ENCODE measurements around the gene NUTM2B.
"Not testable (repeated sequence)": the region's sequence is repeated elsewhere in the genome, so short reads cannot be mapped to it uniquely, and the experiment has no call there.

The NUTM2B gene

GRCh38 chr10:79702927-79703326, at the start of gene NUTM2B:
TSS of gene NUTM2B (plus strand) at chr10:79703227. CDS start at chr10:79703610, 383 bp downstream.
- not testable (repeated sequence) for FAIRE-seq; DNase-seq (ENCODE audit: insufficient read length, low spot score)

- not testable (repeated sequence) for FAIRE-seq; DNase-seq (ENCODE audit: insufficient read length, low spot score)
These were observed 39.7 kb upstream of the NUTM2B start for GRCh38 chr10:79663287-79663686.

DNA sequence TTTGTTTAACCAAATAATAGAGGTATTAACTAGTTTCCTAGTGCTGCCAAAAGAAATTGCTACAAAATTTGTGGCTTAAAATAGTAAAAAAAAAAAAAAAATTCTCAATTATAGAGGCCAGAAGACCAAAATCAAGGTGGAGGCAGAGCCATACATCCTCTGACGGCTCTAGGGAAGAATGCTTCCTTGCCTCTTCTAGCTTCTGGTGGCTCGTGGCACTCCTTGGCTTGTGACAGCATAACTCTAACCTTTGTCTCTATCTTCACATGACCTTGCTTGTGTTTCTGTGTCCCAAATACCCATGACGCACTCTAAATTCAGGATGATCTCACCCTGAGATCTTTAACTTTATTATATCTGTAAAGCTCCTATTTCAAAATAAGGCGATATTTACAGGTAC, 38.3 kb upstream of the NUTM2B start:
- not testable (repeated sequence) for DNase-seq (ENCODE audit: insufficient read length, low spot score); FAIRE-seq

- FAIRE-seq; DNase-seq (ENCODE audit: insufficient read length, low spot score): not testable (repeated sequence)
These were observed 33.7 kb upstream of the NUTM2B start for GRCh38 chr10:79669248-79669788.

DNA sequence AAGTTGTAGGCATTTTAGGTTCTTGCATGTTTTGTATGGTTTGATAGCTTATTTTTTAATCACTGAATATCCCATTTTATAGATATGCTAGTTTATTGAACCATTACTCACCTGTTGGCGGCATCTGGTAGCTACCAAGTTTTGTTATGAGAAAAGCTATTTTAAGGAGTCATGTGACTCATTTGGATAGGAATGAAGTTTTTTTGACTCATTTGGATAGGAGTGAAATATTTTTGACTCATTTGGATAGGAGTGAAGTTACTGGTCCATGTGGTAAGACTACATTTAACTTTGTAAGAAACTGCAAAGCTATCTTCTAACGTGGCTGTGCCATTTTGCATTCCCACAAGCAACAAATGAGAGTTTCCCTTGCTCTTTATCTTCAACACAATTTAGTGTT, 28.1 kb upstream of the NUTM2B start:
- FAIRE-seq; DNase-seq (ENCODE audit: insufficient read length, low spot score): not testable (repeated sequence)

DNA sequence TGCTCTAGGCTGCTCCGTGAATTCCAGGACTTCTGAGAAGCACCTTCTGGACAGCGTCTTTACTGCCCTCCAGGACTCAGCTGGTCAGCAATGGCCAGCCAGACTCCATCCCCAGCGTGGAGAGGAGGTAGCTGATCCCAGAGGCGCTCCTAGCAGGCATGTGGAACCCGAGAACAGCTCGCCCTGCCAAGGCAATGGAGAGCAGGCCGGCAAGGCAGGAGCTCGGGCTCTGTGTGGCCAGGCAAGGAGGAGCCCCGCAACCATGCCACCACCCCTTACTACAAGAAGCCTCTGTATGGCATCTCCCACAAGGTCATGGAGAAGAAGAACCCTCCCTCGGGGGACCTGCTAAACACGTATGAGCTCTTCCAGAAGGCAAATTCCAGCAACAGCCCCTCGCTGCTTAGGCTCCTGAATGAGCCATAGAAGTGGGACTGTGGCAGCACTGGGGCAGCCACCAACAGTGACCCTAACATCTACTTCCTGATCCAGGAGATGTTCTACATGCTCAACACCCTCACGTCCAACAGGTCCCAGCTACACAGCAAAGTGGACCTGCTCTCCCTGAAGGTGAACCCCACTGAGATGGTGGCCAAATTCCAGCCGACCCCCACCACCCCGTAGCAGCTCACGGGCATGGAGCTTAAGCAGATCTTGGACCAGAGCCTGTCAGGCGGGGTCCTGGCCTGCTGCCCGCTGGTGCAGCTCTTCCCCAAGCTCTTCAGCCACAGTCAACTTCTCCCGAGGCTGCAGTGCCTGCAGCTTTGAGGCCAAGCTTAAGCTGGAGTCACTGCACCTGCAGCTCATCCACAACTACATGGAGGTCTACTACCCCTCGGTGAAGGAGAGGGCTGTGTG, 19.8 kb upstream of the NUTM2B start:
- not testable (repeated sequence) for FAIRE-seq; DNase-seq (ENCODE audit: insufficient read length, low spot score)

- DNase-seq (ENCODE audit: insufficient read length, low spot score); FAIRE-seq: not testable (repeated sequence)
These were observed 18.9 kb upstream of the NUTM2B start for GRCh38 chr10:79683884-79684720.

GRCh38 chr10:79685044-79685685, 17.9 kb upstream of the NUTM2B start:
- DNase-seq (ENCODE audit: insufficient read length, low spot score), result not testable (repeated sequence)
- peak; percentile 28 for FAIRE-seq

- not testable (repeated sequence) for FAIRE-seq; DNase-seq (ENCODE audit: insufficient read length, low spot score)
These were observed 16.4 kb upstream of the NUTM2B start for GRCh38 chr10:79686595-79686994.

- not testable (repeated sequence) for DNase-seq (ENCODE audit: insufficient read length, low spot score)
These were observed 15.4 kb upstream of the NUTM2B start for GRCh38 chr10:79687406-79688150.

DNA sequence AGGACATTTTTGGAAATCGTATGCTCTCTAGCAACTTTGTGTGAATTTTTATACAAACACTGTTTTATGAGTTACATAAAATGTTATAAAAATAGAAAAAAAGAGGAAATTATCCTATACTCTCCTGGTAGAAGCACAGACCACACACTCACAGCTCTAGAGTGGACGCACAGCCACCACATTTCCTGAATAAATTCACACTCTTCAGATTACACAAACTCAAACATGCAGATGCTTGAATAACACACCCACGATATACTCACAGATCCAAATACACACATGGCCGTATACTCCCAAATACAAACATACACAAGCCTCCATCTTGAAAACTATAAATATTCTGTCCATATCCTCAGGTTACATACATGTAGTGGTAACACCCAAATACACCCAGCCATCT, 14.2 kb upstream of the NUTM2B start:
- not testable (repeated sequence) for FAIRE-seq; DNase-seq (ENCODE audit: insufficient read length, low spot score)

More at GRCh38 chr10:79687406-79688150, 15.4 kb upstream of the NUTM2B start:
- FAIRE-seq, result not testable (repeated sequence)

- not testable (repeated sequence) for FAIRE-seq; DNase-seq (ENCODE audit: insufficient read length, low spot score)
These were observed 6.4 kb upstream of the NUTM2B start for GRCh38 chr10:79696596-79696995.

DNA sequence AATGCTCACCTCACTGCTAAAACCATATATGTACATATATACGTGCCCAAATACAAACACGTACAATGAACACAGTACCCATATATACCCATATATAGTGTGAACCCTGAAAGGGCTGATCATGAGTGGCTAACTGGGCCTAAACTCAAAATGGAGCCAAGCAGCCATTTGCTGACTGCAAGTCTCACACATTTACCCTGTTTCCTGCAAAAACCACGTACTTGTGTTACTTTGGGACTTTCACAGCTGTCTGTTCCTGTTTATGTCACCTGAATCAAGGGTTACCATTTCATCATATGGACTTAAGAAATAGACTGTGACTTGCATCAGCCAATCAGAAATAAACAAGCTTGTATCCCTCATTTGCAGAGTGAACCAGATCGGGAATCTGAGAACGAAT, 5.9 kb upstream of the NUTM2B start:
- FAIRE-seq; DNase-seq (ENCODE audit: insufficient read length, low spot score): not testable (repeated sequence)

GRCh38 chr10:79700381-79700944, 2.6 kb upstream of the NUTM2B start:
- FAIRE-seq; DNase-seq (ENCODE audit: insufficient read length, low spot score): not testable (repeated sequence)

GRCh38 chr10:79707017-79707416, 4.0 kb downstream of the NUTM2B start:
- not testable (repeated sequence) for FAIRE-seq; DNase-seq (ENCODE audit: insufficient read length, low spot score)

DNA sequence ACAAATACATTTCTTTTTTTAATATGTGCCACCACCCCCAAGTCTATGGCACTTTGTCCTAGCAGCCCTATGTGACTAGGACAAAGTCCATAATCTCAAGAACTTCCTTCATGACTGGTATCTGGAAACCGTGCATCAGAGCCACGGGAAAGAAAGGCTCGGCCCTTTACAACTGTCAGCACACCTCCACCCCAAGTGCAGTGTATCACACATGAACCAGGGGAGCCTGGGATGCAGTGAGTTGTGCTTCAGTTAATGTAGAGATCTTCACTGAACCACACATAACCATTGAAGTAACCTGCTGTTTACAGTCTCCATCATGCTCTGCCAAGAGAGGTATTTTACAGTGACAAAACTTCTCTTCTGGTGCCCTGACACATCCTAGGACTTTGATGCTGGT, 11.9 kb downstream of the NUTM2B start:
- DNase-seq (ENCODE audit: insufficient read length, low spot score); FAIRE-seq: not testable (repeated sequence)

- FAIRE-seq, result not testable (repeated sequence)
These were observed 14.0 kb downstream of the NUTM2B start for GRCh38 chr10:79716917-79717579.

DNA sequence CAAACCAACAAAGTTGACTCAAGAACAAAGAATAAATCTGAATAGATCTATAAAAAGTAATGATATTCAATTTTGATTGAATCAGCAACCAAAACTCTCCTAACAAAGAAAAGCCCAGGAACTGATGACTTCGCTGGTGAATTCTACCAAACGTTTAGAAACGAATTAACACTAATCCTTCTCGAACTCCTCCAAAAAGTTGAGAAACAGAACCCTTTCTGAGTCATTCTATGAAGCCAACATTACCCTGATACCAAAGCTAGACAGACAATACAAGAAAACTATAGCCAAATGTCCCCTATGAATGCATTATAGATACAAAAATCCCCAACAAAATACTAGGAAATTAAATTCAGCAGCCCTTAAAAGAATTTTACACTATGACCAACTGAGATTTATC, 17.0 kb downstream of the NUTM2B start:
- FAIRE-seq; DNase-seq (ENCODE audit: insufficient read length, low spot score): not testable (repeated sequence)

More at GRCh38 chr10:79716917-79717579, 14.0 kb downstream of the NUTM2B start:
- DNase-seq (ENCODE audit: insufficient read length, low spot score), result not testable (repeated sequence)
